Rectal smooth muscle tissue (tissue), 1 donor: Measurements from ENCODE around the gene CLNK.
"Not testable (repeated sequence)": the region's sequence is repeated elsewhere in the genome, so short reads cannot be mapped to it uniquely, and the experiment has no call there.

Experiments used
- H3K27ac ChIP-seq: one replicate; pipeline ENCODE4 v1.7.0; 2013; ENCODE audit warnings: low read depth, low read length, inconsistent platforms
- H3K27me3 ChIP-seq: one replicate; pipeline ENCODE4 v1.7.0; 2013; ENCODE audit warnings: low read length; ENCODE audit not compliant: control insufficient read depth, insufficient read depth
- H3K36me3 ChIP-seq: one replicate; pipeline ENCODE4 v1.7.0; 2013; ENCODE audit warnings: low read length; ENCODE audit not compliant: control insufficient read depth, insufficient read depth
- H3K4me1 ChIP-seq: one replicate; pipeline ENCODE4 v1.7.0; 2013; ENCODE audit warnings: low read length; ENCODE audit not compliant: control insufficient read depth, insufficient read depth
- H3K4me3 ChIP-seq: one replicate; pipeline ENCODE4 v1.7.0; 2013; ENCODE audit warnings: low read length
- H3K9ac ChIP-seq: one replicate; pipeline ENCODE4 v1.7.0; 2013; ENCODE audit warnings: low read length

Gene CLNK

DNA sequence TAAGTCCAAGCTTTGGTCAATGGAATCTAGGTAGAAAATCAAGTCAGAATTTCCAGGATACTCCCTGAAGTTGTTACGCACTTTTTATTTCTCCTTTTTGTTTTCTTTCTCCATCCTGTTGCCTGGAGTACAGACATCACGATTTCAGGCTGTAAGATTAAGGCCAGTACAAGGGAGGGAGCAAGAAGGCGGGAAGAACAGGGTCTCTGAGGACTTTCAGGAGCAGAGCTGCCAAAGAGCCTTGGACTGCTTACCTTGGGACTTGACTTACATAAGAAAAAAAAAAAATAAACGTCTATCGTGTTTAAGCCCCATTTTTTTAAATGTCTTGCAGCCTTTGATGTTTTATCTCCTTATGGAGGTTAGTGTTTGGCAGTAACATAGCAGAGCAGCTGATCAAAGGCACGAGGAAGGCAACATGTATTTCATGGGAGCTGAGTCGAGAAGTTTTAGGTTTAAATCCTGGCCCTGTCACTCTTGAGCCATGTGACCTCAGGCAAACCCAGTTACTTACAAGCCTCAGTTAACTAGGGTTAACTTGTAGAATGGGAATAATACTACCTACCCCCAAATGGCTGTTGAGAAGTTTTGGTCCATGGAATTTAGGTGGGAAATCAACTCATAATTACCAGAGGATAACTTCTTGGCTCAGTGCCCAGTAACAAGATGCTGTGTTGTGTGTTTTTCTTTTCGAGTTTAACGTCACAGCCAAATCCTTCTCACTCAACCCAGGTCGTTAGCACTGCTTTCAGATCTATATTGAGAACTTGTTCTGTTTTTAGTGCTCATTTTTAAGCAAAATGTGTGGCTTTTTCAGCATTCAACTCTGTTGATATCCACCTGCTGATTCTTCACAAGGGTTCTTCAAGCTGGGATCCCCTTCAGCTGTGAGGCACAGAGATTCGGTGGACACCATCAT lies 106.8 kb downstream of the CLNK start:
- Histone ChIP-seq H3K27ac (no peak overlapping the region), H3K4me3 (no peak overlapping the region), H3K27me3 (no peaks in the 10 kb centered on the region), H3K9ac (no peak overlapping the region), H3K4me1 (no peaks in the 10 kb centered on the region), H3K36me3 (no peaks in the 10 kb centered on the region)

DNA sequence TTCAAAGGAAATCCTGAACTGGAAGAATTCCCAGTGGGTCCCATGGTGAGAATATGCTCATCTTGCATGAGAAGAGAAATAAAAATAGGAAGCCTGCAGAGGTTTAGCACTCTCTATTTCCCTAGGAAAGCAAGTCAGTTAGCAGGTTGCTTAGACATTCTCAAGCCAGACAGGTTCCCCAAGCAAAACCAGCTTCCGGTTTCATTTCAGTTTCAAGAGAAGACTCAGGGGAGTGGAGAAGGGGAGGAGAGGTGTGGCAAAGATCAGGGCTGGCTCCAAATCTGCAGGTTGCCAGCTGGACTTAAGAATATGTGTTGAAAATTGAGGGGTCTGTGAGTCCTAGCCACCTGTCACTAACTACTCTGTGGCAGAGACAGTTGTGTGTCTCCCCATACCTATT lies 107.5 kb downstream of the CLNK start:
- H3K27ac ChIP-seq: no peak overlapping the region
- no peak overlapping the region for H3K4me3 ChIP-seq
- H3K27me3 ChIP-seq: no peaks in the 10 kb centered on the region
- no peaks in the 10 kb centered on the region for H3K4me1 ChIP-seq
- H3K36me3 ChIP-seq: no peaks in the 10 kb centered on the region
- H3K9ac ChIP-seq: no peak overlapping the region

GRCh38 chr4:10576236-10576635 lies 108.3 kb downstream of the CLNK start:
- no peaks in the 10 kb centered on the region for H3K27me3 ChIP-seq
- no peaks in the 10 kb centered on the region for H3K36me3 ChIP-seq
- H3K4me3 ChIP-seq: no peak overlapping the region
- no peak overlapping the region for H3K27ac ChIP-seq
- no peaks in the 10 kb centered on the region for H3K4me1 ChIP-seq
- no peak overlapping the region for H3K9ac ChIP-seq

DNA sequence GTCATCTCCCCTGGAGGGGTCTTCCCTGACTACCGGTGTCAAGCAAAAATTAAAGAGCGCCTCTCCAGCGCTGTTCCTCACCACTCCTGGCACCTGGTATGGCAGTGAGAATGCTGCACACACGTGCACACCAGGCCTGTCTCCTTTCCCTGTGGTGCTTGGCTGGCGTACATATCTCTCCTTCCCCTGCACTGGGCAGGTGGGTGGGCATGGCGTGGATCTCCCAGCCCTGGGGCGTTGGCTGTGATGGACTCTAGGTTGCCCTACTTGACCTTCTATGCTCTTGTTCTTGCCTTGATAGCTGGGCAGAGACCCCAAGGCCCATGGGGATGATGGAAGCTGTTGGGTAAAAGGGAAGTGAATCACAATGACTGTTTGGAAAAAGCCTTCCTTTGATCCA lies 109.2 kb downstream of the CLNK start:
- Histone ChIP-seq H3K27me3 (no peaks in the 10 kb centered on the region), H3K27ac (no peak overlapping the region), H3K4me1 (no peaks in the 10 kb centered on the region), H3K36me3 (no peaks in the 10 kb centered on the region), H3K9ac (no peak overlapping the region), H3K4me3 (no peak overlapping the region)

GRCh38 chr4:10574553-10574952 lies 110.0 kb downstream of the CLNK start:
- not testable (repeated sequence) for H3K4me3 ChIP-seq, H3K27me3 ChIP-seq, H3K27ac ChIP-seq, H3K4me1 ChIP-seq, H3K9ac ChIP-seq, H3K36me3 ChIP-seq

DNA sequence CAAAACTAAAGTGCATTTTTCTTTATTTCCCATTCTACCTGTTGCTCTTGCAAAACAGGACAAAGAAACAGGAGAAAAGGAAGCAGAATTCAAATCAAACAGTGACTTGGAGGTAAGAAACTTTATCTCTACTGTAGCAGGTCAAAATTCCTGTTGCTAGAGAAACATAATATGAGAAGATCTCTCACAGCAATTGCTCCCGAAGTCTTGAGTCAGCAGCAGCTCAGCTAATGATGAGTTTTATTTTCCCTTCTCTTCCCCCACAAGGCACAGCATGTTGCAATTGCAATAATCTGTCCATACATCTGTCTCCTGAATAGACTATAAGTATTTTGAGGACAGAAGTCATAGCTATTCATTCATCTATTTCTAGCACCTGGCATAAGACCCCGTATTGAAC lies 112.7 kb downstream of the CLNK start:
- H3K4me1 ChIP-seq: no peaks in the 10 kb centered on the region
- no peak overlapping the region for H3K9ac ChIP-seq
- H3K27ac ChIP-seq: no peak overlapping the region
- no peak overlapping the region for H3K4me3 ChIP-seq
- H3K36me3 ChIP-seq: no peaks in the 10 kb centered on the region
- no peaks in the 10 kb centered on the region for H3K27me3 ChIP-seq

- Histone ChIP-seq H3K27ac (no peak overlapping the region), H3K36me3 (no peaks in the 10 kb centered on the region), H3K27me3 (no peaks in the 10 kb centered on the region), H3K4me1 (no peaks in the 10 kb centered on the region), H3K9ac (no peak overlapping the region), H3K4me3 (no peak overlapping the region)
Observed at GRCh38 chr4:10569491-10569890, 115.1 kb downstream of the CLNK start.

DNA sequence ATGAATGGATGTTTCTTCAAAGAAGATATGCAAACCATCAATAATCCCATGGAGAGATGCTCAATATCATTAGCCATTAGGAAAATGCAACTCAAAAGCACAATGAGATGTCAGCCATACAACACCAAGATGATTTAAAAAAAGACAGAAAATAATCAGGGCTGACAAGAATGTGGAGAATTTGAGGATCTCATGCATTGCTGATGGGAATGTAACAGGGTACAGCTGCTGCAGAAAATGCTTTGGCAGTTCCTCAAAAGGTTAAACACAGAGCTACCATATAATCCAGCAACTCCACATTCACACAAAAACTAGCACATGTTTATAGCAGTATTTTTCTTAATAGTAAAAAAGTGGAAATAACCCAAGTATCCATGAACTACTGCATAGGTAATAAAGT lies 116.8 kb downstream of the CLNK start:
- no peak overlapping the region for H3K9ac ChIP-seq
- H3K4me3 ChIP-seq: no peak overlapping the region
- H3K4me1 ChIP-seq: no peaks in the 10 kb centered on the region
- no peaks in the 10 kb centered on the region for H3K36me3 ChIP-seq
- H3K27ac ChIP-seq: no peak overlapping the region
- H3K27me3 ChIP-seq: no peaks in the 10 kb centered on the region

DNA sequence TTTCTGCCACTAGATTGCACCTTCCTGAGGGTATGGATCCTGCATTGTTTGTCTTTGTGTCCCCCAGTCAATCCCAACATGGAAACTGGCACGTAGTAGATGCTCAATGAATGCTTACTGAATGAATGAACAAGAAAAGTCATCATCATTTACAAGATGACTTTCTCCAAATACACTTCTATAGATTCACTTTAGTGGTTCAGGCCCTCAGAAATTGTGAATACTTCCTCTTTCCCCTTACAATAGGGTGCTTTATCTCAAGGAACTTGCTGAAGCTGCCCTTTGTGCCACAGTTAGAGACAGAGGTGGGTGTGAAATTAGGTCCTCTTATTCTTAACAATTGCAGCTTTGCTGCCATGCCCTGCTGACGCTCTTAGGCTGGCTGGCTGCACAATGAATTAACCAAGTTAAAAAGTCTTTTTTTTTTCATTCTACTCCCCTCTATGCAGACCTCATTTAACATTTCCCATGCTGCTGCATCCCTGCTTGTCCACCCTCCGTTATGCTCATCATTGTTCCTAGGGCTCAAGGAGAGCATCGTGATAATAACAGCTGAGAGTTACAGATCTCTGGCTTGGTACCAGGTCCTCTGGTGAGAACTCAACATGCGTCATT lies 119.3 kb downstream of the CLNK start:
- Histone ChIP-seq H3K4me3 (no peak overlapping the region), H3K4me1 (no peaks in the 10 kb centered on the region), H3K9ac (no peak overlapping the region), H3K27me3 (no peaks in the 10 kb centered on the region), H3K36me3 (no peaks in the 10 kb centered on the region), H3K27ac (no peak overlapping the region)

DNA sequence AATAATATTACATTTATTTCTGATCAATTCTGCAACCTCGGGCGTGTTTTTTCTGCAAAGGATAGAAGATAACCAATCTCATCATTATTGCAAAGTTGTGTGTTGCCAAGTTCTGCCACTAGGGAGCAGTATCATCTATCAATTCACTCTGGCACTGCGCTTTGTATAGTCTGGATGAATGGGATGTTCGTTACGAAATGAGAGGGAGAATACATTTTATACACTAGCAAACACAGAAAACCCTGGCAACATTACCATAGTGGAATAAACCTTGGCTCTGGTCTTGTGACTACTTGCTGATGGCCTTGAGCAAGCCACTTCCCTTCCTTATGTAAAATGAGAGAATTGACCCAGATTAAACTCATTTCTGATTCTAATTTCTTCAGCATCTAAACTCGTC lies 129.9 kb downstream of the CLNK start:
- H3K27me3 ChIP-seq: no peaks in the 10 kb centered on the region
- no peak overlapping the region for H3K27ac ChIP-seq
- H3K9ac ChIP-seq: no peak overlapping the region
- no peaks in the 10 kb centered on the region for H3K4me1 ChIP-seq
- no peaks in the 10 kb centered on the region for H3K36me3 ChIP-seq
- no peak overlapping the region for H3K4me3 ChIP-seq

DNA sequence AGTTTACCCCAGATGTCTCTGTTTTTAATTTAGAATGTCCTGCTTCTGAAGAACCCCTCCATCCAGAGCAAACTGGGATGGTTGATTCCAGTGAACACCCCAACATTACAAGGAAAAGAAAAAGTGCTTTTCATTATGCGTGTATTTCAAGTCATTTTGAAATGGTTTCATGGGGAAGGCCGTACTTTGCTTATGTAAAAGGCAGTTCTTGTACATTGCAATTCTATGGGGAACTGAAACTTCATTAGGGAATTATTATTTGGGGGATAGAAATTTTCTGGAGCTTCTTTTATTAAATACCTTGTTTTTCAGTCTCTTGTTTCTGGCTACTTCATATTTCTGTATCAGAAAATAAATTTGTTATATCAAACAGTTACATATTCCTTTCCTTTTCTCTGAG lies 130.4 kb downstream of the CLNK start:
- H3K27me3 ChIP-seq: no peaks in the 10 kb centered on the region
- no peak overlapping the region for H3K4me3 ChIP-seq
- H3K36me3 ChIP-seq: no peaks in the 10 kb centered on the region
- no peak overlapping the region for H3K27ac ChIP-seq
- no peak overlapping the region for H3K9ac ChIP-seq
- no peaks in the 10 kb centered on the region for H3K4me1 ChIP-seq

- H3K27me3 ChIP-seq: no peaks in the 10 kb centered on the region
- H3K9ac ChIP-seq: no peak overlapping the region
- H3K4me3 ChIP-seq: no peak overlapping the region
- H3K36me3 ChIP-seq: no peaks in the 10 kb centered on the region
- H3K4me1 ChIP-seq: no peaks in the 10 kb centered on the region
- H3K27ac ChIP-seq: no peak overlapping the region
Observed at GRCh38 chr4:10552591-10553280, 131.8 kb downstream of the CLNK start.
